Activated CD4-positive, alpha-beta T cell treated with anti-CD3 and anti-CD28 coated beads, Interleukin-2, Interleukin-4, amounts not matched to agents 100 ng/mL and 50 ng/mL, durations not matched to agents 16 hours and 8 hours (primary cell): Measurements from ENCODE around the gene NTNG1.
"Not testable (repeated sequence)": the region's sequence is repeated elsewhere in the genome, so short reads cannot be mapped to it uniquely, and the experiment has no call there.

Experiments
- DNase-seq: peaks from one replicate; pipeline ENCODE4 v3.0.0-alpha.2; 2020; ENCODE audit warnings: low spot score

Gene NTNG1

GRCh38 chr1:107140703-107141490 is at the start of gene NTNG1:
TSS of gene NTNG1 (plus strand) at chr1:107141039.
- no peak for DNase-seq

GRCh38 chr1:107091418-107091817 is 49.4 kb upstream of the NTNG1 start:
- DNase-seq = no peak

- not testable (repeated sequence) for DNase-seq
Observed at GRCh38 chr1:107093395-107093794, 47.4 kb upstream of the NTNG1 start.

GRCh38 chr1:107095647-107096046 is 45.2 kb upstream of the NTNG1 start:
- DNase-seq = no peak

- DNase-seq = no peak
Observed at GRCh38 chr1:107096690-107097089, 44.1 kb upstream of the NTNG1 start.

- no peak for DNase-seq
Observed at GRCh38 chr1:107098961-107099360, 41.9 kb upstream of the NTNG1 start.

GRCh38 chr1:107100331-107100984 is 40.4 kb upstream of the NTNG1 start:
- DNase-seq = no peak

- DNase-seq = no peak
Observed at GRCh38 chr1:107105914-107106313, 34.9 kb upstream of the NTNG1 start.

- no peak for DNase-seq
Observed at GRCh38 chr1:107110326-107110725, 30.5 kb upstream of the NTNG1 start.

GRCh38 chr1:107116306-107116790 is 24.5 kb upstream of the NTNG1 start:
- DNase-seq = no peak

- DNase-seq = no peak
Observed at GRCh38 chr1:107122225-107122624, 18.6 kb upstream of the NTNG1 start.

- DNase-seq = no peak
Observed at GRCh38 chr1:107123741-107124140, 17.1 kb upstream of the NTNG1 start.

GRCh38 chr1:107124694-107125093 is 16.1 kb upstream of the NTNG1 start:
- no peak for DNase-seq

GRCh38 chr1:107132195-107132594 is 8.6 kb upstream of the NTNG1 start:
- no peak for DNase-seq

GRCh38 chr1:107132780-107133179 is 8.1 kb upstream of the NTNG1 start:
- DNase-seq = no peak

- DNase-seq = peak; percentile 17
Observed at GRCh38 chr1:107135463-107135862, 5.4 kb upstream of the NTNG1 start.

- DNase-seq = no peak
Observed at GRCh38 chr1:107138166-107138565, 2.7 kb upstream of the NTNG1 start.

- no peak for DNase-seq
Observed at GRCh38 chr1:107138767-107139445, 1.9 kb upstream of the NTNG1 start.

GRCh38 chr1:107139833-107140702 is 771 bp upstream of the NTNG1 start:
- peak; percentile 6 for DNase-seq

GRCh38 chr1:107141491-107142126 is 770 bp downstream of the NTNG1 start:
- DNase-seq = no peak

- DNase-seq = peak; percentile 9
Observed at GRCh38 chr1:107142140-107142542, 1.3 kb downstream of the NTNG1 start.
